AG08395 (cell line): ENCODE data around the gene PLXDC2.
"Not testable (repeated sequence)": the region's sequence is repeated elsewhere in the genome, so short reads cannot be mapped to it uniquely, and the experiment has no call there.

Experiments used
- DNase-seq: peaks from one replicate; pipeline ENCODE4 v3.0.0; 2012; ENCODE audit warnings: mixed read lengths, low spot score

Gene PLXDC2

DNA sequence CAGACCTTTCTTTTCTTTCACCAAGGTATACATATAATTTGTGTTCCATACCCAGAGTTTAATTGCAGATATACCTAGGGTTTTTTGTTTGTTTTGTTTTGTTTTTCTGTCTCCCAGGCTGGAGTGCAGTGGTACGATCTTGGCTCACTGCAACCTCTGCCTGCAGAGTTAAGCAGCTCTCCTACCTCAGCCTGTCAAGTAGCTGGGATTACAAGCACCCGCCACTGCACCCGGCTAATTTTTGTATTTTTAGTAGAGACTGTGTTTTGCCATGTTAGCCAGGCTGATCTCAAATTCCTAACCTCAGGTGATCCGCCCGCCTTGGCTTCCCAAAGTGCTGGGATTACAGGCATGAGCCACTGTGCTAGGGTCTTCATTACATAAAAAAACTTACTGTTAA, 228.9 kb downstream of the PLXDC2 start:
- DNase-seq: not testable (repeated sequence)

DNA sequence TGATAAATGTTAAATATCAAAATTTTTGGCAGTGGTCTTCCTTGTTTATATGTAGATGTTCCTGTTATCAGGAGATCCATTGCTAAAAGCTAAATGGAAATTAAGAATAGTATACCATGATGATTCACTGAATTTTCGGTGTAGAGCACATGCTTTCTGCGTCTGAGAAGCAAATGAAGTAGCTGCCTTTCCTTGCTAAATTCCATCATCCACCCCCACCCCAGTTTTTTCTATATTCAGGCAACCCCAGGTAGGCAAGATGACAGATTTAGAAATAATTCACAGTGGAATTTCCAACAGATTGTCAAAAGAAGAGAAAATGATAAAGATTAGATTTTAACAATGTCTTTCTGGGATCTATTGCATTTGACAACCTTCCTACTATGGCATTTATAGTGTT, 231.9 kb downstream of the PLXDC2 start:
- DNase-seq: no peak

DNA sequence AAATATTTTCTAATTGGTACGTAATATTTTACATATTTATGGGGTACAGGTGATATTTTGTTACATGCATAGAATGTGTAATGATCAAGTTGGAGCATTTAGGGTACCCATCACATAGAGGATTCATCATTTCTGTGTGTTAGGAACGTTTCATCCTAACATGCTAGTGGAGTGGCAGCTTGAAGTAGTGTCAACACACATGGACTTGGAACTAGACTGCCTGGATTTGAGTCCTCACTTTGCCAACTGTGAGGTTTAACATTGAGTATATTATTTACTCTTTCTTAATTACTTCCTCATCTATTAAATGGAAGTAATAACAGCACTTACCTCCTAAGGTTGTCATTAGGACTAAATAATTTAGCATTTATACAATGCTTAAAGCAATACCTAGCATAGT, 241.9 kb downstream of the PLXDC2 start:
- no peak for DNase-seq

DNA sequence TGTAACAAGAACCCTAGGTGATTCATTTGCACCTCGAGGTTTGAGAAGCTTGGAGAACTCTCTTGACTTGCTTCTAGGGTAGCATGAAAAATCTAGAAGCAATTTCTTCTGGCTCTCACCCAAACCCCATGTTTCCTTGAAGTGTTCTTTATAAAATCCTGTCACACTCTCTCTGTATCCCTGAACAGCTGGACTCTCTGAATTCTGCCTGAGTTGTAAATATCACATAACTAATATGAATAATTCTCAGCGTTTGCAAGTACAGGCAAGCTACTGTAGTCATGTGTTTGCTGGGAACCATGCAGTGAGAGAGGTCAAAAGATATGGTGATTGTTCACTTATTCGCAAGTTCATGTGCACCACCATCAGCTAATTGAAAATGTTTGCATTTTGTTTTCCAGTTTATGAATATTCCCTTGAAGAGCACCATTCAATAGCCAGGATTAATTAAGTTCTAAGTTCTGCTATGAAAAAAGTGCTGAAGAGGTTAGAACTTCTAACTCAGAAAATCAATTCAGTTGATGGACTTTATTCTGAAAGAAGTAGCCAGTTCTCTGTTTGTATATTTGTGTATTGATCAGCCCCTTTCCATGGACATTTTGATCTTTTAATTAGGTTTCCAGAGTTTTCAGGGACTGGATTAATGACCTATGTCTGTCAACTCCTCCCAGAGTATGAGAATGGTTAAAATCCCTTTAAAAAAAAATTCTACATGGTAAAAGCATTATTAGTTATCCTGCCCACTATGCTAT, 243.0 kb downstream of the PLXDC2 start:
- DNase-seq: no peak

- DNase-seq: no peak
These were observed 249.6 kb downstream of the PLXDC2 start for GRCh38 chr10:20065814-20066213.

DNA sequence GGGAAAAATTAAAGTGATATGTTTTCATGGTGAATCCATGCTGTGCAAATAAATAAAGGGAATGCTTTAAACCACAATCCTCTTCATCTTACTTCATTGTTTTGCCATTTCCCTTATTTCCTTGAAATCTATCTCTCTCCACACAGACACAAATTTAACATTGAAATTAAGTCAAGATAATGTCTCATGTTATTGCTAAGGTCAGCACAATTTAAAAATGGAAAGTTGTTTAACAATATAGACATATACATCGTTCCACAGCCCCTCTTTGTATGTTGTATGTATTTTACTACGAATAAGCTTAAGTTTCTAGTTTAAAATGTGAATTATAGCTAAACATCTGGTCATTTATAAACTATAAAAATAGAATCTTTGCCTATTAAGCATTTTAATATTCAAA, 256.9 kb downstream of the PLXDC2 start:
- no peak for DNase-seq

GRCh38 chr10:20075713-20076112, 259.5 kb downstream of the PLXDC2 start:
- DNase-seq: no peak

DNA sequence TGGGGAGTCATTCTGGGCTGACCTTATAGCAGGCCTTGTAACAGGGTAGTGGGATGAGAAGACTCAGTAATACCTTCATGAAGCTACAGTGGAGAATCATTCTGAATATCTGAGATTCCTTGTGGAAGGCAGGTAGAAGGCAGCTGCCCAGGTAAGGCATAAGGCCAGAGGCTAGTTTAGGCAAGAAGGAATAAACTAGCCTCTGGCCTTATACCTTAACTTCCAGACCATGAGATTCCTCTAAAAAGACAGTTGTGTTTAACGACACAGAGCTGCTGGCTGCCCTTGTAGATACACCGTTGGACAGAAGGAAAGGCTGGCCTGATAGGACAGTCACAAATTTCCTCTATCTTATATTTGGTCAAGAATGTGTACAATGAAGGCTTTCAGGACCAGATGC, 268.2 kb downstream of the PLXDC2 start:
- no peak for DNase-seq

DNA sequence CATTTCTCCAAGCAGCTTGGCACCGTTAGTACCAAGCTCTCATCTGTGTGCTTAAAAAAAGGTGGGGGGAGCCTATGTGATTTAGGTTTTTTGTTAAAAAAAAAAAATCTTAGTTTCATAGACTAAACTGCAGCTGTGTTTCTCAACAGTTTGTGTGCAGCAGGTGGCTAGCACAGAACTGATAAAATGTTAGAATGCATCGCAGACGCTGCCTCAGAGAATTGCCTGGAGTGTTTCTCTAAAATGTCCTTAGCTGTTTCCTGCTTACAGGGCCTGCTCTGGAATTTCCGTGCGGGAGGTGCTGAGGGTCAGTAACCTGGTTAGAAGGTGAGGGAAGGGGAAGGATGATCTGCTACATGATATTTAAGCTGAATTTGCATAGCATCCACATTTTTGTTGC, 268.9 kb downstream of the PLXDC2 start:
- DNase-seq: no peak

- no peak for DNase-seq
These were observed 271.1 kb downstream of the PLXDC2 start for GRCh38 chr10:20087353-20087752.

GRCh38 chr10:20088061-20088701, 271.9 kb downstream of the PLXDC2 start:
- DNase-seq: no peak

DNA sequence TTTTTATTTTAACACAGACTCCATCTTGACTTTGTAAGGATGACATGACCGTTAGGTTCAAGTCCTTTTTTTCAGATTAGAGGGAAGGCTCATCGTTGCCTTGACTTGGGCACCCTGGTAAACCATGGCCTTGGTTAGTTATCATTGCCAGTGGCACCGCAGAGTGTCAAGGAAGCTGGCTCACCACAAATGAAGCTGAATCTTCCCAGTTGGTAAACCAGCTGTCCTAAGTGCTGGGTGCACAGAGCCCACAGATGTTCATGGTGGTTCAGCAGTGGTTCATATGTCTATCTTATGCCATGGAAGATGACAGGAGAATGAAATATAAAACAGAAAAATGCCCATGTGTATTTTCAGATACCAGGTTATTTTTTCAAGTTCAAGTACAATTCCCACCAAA, 273.6 kb downstream of the PLXDC2 start:
- no peak for DNase-seq

GRCh38 chr10:20090831-20091230, 274.6 kb downstream of the PLXDC2 start:
- DNase-seq: no peak

- no peak for DNase-seq
These were observed 275.5 kb downstream of the PLXDC2 start for GRCh38 chr10:20091698-20092097.

GRCh38 chr10:20093600-20093999, 277.4 kb downstream of the PLXDC2 start:
- no peak for DNase-seq

GRCh38 chr10:20094226-20094976, 278.2 kb downstream of the PLXDC2 start:
- no peak for DNase-seq

- no peak for DNase-seq
These were observed 283.9 kb downstream of the PLXDC2 start for GRCh38 chr10:20100171-20100570.

GRCh38 chr10:20105236-20105635, 289.0 kb downstream of the PLXDC2 start:
- DNase-seq: no peak

GRCh38 chr10:20105931-20106330, 289.7 kb downstream of the PLXDC2 start:
- DNase-seq: peak; percentile 3

DNA sequence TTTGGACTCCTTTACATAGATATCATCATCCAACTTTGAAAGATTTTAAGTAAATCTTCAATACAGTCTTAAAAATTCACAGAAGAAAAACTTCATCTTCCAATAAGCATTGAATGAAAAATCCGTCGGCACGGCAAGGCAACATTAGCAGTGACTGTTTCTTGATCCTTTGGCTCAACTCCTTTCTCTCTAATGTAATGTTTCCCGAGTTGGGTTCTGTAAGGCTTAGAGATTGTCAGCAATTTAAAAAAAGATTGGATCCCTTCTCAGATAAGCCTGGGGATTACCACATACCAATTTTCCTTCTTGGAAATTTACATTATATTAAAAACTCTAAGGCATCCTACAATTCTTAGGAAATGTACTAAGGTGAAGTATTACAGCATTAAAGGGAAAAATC, 291.8 kb downstream of the PLXDC2 start:
- DNase-seq: no peak

GRCh38 chr10:20109613-20110012, 293.4 kb downstream of the PLXDC2 start:
- no peak for DNase-seq

- DNase-seq: no peak
These were observed 294.2 kb downstream of the PLXDC2 start for GRCh38 chr10:20110125-20111100.
